Neuronal stem cell (in vitro differentiated cells): Measurements from ENCODE around the gene WNT3A.

Experiments used
- DNase-seq: peaks from one replicate; pipeline ENCODE4 v3.0.0-alpha.2; 2013; ENCODE audit warnings: low spot score
- H2AFZ ChIP-seq: one replicate; pipeline ENCODE4 v1.6.1; 2013; ENCODE audit warnings: mild to moderate bottlenecking, low read length, inconsistent platforms
- H2AK5ac ChIP-seq: 2 replicates; pipeline ENCODE4 v1.6.1; 2013; ENCODE audit warnings: low read depth, mild to moderate bottlenecking, inconsistent platforms, low read length, moderate library complexity, mixed read lengths
- H2BK120ac ChIP-seq: 2 replicates; pipeline ENCODE4 v1.6.1; 2013; ENCODE audit warnings: low read depth, mild to moderate bottlenecking, inconsistent platforms, low read length, moderate library complexity, mixed read lengths
- H2BK12ac ChIP-seq: one replicate; pipeline ENCODE4 v1.6.1; 2013; ENCODE audit warnings: low read length, inconsistent platforms
- H2BK15ac ChIP-seq: 2 replicates; pipeline ENCODE4 v1.6.1; 2013; ENCODE audit warnings: mild to moderate bottlenecking, low read length, inconsistent platforms, mixed read lengths
- H2BK5ac ChIP-seq: one replicate; pipeline ENCODE4 v1.6.1; 2013; ENCODE audit warnings: inconsistent platforms, mild to moderate bottlenecking, low read length, moderate library complexity
- H3K14ac ChIP-seq: one replicate; pipeline ENCODE4 v1.6.1; 2013; ENCODE audit warnings: low read length, inconsistent platforms
- H3K18ac ChIP-seq: 2 replicates; pipeline ENCODE4 v1.6.1; 2013; ENCODE audit warnings: low read length, inconsistent platforms
- H3K23ac ChIP-seq: 2 replicates; pipeline ENCODE4 v1.6.1; 2013; ENCODE audit warnings: low read depth, mild to moderate bottlenecking, mixed read lengths, low read length, inconsistent platforms; ENCODE audit not compliant: poor library complexity
- H3K27ac ChIP-seq: replicated peaks from 3 replicates; pipeline ENCODE4 v1.5.1; 2013; ENCODE audit warnings: low read length, inconsistent platforms
- H3K27me3 ChIP-seq, 3 experiments: 2 replicates each; pipeline ENCODE4 v1.6.1; 2013; ENCODE audit warnings: low read length in 3 of 3, mild to moderate bottlenecking in 2 of 3, inconsistent platforms in 1 of 3, low read depth in 1 of 3, mixed read lengths in 1 of 3, moderate library complexity in 1 of 3; ENCODE audit not compliant: control insufficient read depth in 3 of 3, insufficient read depth in 3 of 3
- H3K36me3 ChIP-seq, 2 donors: replicated peaks in 1 of 2; 2 replicates each; pipeline ENCODE4 v1.6.1; 2013; ENCODE audit warnings: low read length in 2 of 2; ENCODE audit not compliant: control insufficient read depth in 2 of 2, insufficient read depth in 2 of 2
- H3K4ac ChIP-seq: 2 replicates; pipeline ENCODE4 v1.6.1; 2013; ENCODE audit warnings: inconsistent platforms, mild to moderate bottlenecking, low read length, moderate library complexity
- H3K4me1 ChIP-seq, 2 donors: 1 replicate in 1 of 2; 2 replicates in 1 of 2; pipeline ENCODE4 v1.6.1; 2013; ENCODE audit warnings: low read length in 2 of 2, low read depth in 1 of 2; ENCODE audit not compliant: control insufficient read depth in 2 of 2, insufficient read depth in 1 of 2
- H3K4me2 ChIP-seq: one replicate; pipeline ENCODE4 v1.6.1; 2013; ENCODE audit warnings: mild to moderate bottlenecking, low read length, inconsistent platforms; ENCODE audit not compliant: insufficient read depth, poor library complexity, severe bottlenecking
- H3K4me3 ChIP-seq, 2 donors: 2 replicates each; pipeline ENCODE4 v1.5.1; 2013; ENCODE audit warnings: low read length in 2 of 2, mild to moderate bottlenecking in 2 of 2, inconsistent platforms in 1 of 2, moderate library complexity in 1 of 2
- H3K79me1 ChIP-seq: one replicate; pipeline ENCODE4 v1.6.1; 2013; ENCODE audit warnings: low read depth, mild to moderate bottlenecking, inconsistent platforms, low read length, moderate library complexity
- H3K9ac ChIP-seq: one replicate; pipeline ENCODE4 v1.6.1; 2013; ENCODE audit warnings: mild to moderate bottlenecking, low read depth, low read length, inconsistent platforms; ENCODE audit not compliant: poor library complexity
- H3K9me3 ChIP-seq, 2 donors: replicated peaks in 1 of 2; 2 replicates each; pipeline versions ENCODE3 to v1.6.1; 2013; ENCODE audit warnings: low read length in 2 of 2, mild to moderate bottlenecking in 2 of 2, inconsistent platforms in 1 of 2, low read depth in 1 of 2, mixed read lengths in 1 of 2, moderate library complexity in 1 of 2; ENCODE audit not compliant: control insufficient read depth in 2 of 2, insufficient read depth in 1 of 2
- H4K8ac ChIP-seq: one replicate; pipeline ENCODE4 v1.6.1; 2013; ENCODE audit warnings: low read depth, mild to moderate bottlenecking, inconsistent platforms, low read length, moderate library complexity
- H4K91ac ChIP-seq: one replicate; pipeline ENCODE4 v1.6.1; 2013; ENCODE audit warnings: low read length, low read depth, mild to moderate bottlenecking, inconsistent platforms; ENCODE audit not compliant: poor library complexity
- WGBS, 2 donors: extraction: QIAGEN DNeasy Blood & Tissue Kit; methylation state at CpG; one replicate each; pipeline ENCODE4 v1.1.7; 2013; ENCODE audit warnings: missing lambda C conversion rate in 2 of 2, mixed read lengths in 1 of 2; ENCODE audit not compliant: insufficient read length in 2 of 2, insufficient replicate concordance in 1 of 2; ENCODE audit errors: extremely low coverage in 2 of 2; 5-methylcytosine and 5-hydroxymethylcytosine counted together

Gene WNT3A

DNA sequence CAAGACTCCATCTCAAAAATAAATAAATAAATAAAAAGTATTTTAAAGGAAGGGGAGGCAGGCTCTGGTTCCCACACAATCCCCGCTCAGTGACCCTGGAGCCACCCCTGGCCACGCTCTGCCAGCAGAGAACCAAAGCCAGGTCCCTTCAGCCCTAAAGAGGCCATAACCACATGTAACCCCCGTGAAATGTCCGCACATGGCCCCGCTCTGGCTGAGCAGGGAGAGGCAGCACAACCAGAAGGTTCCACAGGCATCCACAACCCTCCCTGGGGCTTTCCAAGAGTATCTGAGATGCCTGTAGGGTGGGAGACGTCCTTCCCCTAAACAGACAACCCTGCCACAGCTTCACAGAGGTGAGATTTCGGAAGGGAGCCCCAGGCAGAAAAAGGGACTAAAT, 74.3 kb downstream of the WNT3A start:
- no peak overlapping the region for H4K8ac ChIP-seq
- no peak overlapping the region for H2BK120ac ChIP-seq
- H3K14ac ChIP-seq: no peak overlapping the region
- H2AFZ ChIP-seq: peak overlapping the region; percentile 91
- H3K79me1 ChIP-seq: peaks cover 21% of the 10 kb centered on the region
- H3K9ac ChIP-seq: peak overlapping the region; percentile 26
- H3K27ac ChIP-seq: peak overlapping the region; percentile 5
- H3K27me3 ChIP-seq: no peaks in the 10 kb centered on the region
- peak overlapping the region; percentile 99 for H3K4me2 ChIP-seq
- peak overlapping the region; percentile 11 for H3K23ac ChIP-seq
- H3K18ac ChIP-seq: no peak overlapping the region
- H4K91ac ChIP-seq: no peak overlapping the region
- H3K9me3 ChIP-seq: no peaks in the 10 kb centered on the region
- DNase-seq: no peak
- peak overlapping the region; percentile 93 for H2BK5ac ChIP-seq
- H3K36me3 ChIP-seq: peaks cover 4 to 19% of the 10 kb centered on the region in 2 donors
- H2AK5ac ChIP-seq: peak overlapping the region; percentile 95
- no CpG with 5 or more reads among the region's 7 CpGs for WGBS, 2 donors
- H3K4ac ChIP-seq: no peak overlapping the region
- no peak overlapping the region for H2BK12ac ChIP-seq
- peak overlapping the region in 1 of 2 donors; percentile 99 for H3K4me3 ChIP-seq
- peaks cover 17 to 24% of the 10 kb centered on the region in 2 donors for H3K4me1 ChIP-seq
- no peak overlapping the region for H2BK15ac ChIP-seq

DNA sequence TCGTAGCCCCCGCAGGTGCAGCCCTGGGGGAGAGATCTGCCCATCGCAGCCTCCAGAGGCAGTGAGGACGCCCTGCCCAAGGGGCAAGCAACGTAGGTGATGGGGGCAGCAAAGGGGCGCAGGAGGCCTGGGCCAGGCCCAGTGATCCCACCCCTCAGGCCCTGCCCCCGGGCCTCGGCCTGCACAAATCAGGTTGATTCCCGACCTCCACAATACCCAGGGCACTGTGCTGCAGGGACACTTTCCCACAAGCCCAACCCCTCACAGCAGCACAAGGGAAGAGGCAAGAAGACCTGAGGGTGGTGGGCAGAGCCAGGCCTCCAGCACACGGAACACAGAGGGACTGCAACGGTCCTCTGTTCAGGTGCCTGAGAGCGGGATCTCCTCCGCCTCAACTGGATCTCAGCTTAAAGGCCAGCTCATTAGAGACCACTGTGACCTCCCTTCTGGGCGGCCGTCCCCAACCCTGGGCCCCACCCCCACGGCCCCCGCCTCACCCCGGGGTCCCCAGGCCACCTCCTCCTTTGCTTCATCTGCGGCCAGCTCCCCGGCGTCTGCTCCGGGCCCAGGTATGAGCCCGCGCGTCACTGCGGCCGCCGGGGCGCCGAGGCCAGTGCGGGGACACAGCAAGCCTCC, 74.9 kb downstream of the WNT3A start:
- H2BK15ac ChIP-seq: peak overlapping the region; percentile 33
- H3K27me3 ChIP-seq: no peaks in the 10 kb centered on the region
- H3K18ac ChIP-seq: peak overlapping the region; percentile 95
- peak overlapping the region; percentile 52 for H2BK12ac ChIP-seq
- H4K8ac ChIP-seq: no peak overlapping the region
- no peaks in the 10 kb centered on the region for H3K9me3 ChIP-seq
- peaks cover 17 to 24% of the 10 kb centered on the region in 2 donors for H3K4me1 ChIP-seq
- H3K4ac ChIP-seq: no peak overlapping the region
- DNase-seq: peak; percentile 40
- peaks cover 21% of the 10 kb centered on the region for H3K79me1 ChIP-seq
- H3K14ac ChIP-seq: peak overlapping the region; percentile 50
- H2AK5ac ChIP-seq: peak overlapping the region; percentile 95
- H3K4me2 ChIP-seq: peak overlapping the region; percentile 99
- peak overlapping the region; percentile 90 for H3K23ac ChIP-seq
- H4K91ac ChIP-seq: peak overlapping the region; percentile 25
- WGBS, 2 donors: no CpG with 5 or more reads among the region's 31 CpGs
- H3K9ac ChIP-seq: peak overlapping the region; percentile 89
- H3K27ac ChIP-seq: peak overlapping the region; percentile 78
- H3K36me3 ChIP-seq: peaks cover 4 to 22% of the 10 kb centered on the region in 2 donors
- H3K4me3 ChIP-seq: peak overlapping the region; percentile 91 to 99
- H2BK120ac ChIP-seq: no peak overlapping the region
- peak overlapping the region; percentile 91 for H2AFZ ChIP-seq
- peak overlapping the region; percentile 93 for H2BK5ac ChIP-seq

DNA sequence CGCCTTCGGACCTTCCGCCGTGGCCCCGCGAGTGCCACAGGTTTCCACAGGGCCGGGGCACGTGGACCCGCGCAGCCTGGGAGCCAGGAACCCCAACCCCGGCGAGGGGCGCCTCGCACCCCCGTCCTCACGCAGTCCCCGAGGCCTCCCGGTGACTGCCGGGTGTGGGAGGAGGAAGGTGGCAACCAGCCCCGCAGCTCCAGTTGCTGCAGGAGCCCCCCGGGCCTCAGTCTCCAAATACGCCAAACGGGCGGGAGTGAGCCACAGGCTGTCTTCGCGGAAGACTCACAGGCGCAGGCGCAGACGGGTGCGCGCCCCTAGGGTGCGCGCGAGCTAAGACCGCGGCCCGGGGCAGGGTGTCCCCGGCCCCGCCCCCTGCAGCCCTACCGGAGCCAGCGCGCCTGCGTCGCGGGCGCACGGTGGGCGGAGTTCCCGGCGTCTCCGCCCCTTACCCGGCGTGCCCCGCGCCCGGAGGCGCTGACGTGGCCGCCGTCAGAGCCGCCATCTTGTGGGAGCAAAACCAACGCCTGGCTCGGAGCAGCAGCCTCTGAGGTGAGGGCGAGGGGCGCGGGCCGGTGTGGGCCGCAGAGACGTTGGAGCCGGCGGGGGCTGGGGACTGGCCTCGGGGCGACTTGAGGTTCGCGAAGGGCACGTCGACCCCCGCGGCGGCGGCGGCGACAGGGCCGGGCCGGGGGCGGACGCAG, 75.6 kb downstream of the WNT3A start, which contains the start of gene ARF1:
ARF1 (plus strand) TSS at position 495 of the 704 bp plus-strand sequence. CDS start 14,407 bp downstream, outside the sequence.
- Histone ChIP-seq H2BK12ac (peak within 1 kb of the TSS; percentile 52), H2BK120ac (peak within 1 kb of the TSS; percentile 44), H4K91ac (peak within 1 kb of the TSS; percentile 25), H2AFZ (peak within 1 kb of the TSS; percentile 91), H3K4me3 (peak within 1 kb of the TSS; percentile 98 to 99), H3K27me3 (no peaks in the 10 kb centered on the region), H3K79me1 (peaks cover 21% of the 10 kb centered on the region), H3K14ac (peak within 1 kb of the TSS; percentile 86), H3K27ac (peak within 1 kb of the TSS; percentile 78), H2BK15ac (peak within 1 kb of the TSS; percentile 33), H2AK5ac (peak within 1 kb of the TSS; percentile 95), H2BK5ac (peak within 1 kb of the TSS; percentile 93), H3K9me3 (no peaks in the 10 kb centered on the region), H3K4me1 (peaks cover 18 to 24% of the 10 kb centered on the region in 2 donors), H3K18ac (peak within 1 kb of the TSS; percentile 97), H4K8ac (peak within 1 kb of the TSS; percentile 32), H3K4ac (peak within 1 kb of the TSS; percentile 71), H3K4me2 (peak within 1 kb of the TSS; percentile 99), H3K23ac (peak within 1 kb of the TSS; percentile 99), H3K9ac (peak within 1 kb of the TSS; percentile 97), H3K36me3 (peaks cover 4 to 28% of the 10 kb centered on the region in 2 donors)
- WGBS, 2 donors: no CpG with 5 or more reads among the region's 87 CpGs
- DNase-seq: peak; percentile 92
